Activated CD4-positive, alpha-beta T cell treated with anti-CD3 and anti-CD28 coated beads, Interleukin-2, amount 10 ng/mL, durations not matched to agents 7 days and 5 days (primary cell): ENCODE results near the gene MRPL32. TPM values are rescaled to one million over a fixed set of nuclear protein-coding genes. Genes with fewer than 3 reads are reported as not detected.

Source experiments
- CTCF ChIA-PET: fragments of 350-600 bp; sonication (Branson Sonifier 250); formaldehyde crosslinking; loops from one replicate; lab custom pipeline; 2021; ENCODE audit warnings: antibody characterized with exemption; lab: Charles Lee
- POLR2A ChIA-PET: fragments of 350-600 bp; sonication (Branson Sonifier 250); formaldehyde crosslinking; loops from one replicate; lab custom pipeline; 2021; ENCODE audit warnings: antibody characterized with exemption; lab: Charles Lee
- DNase-seq: peaks from one replicate; pipeline ENCODE4 v3.0.0-alpha.2; 2020
- H3K27ac Mint-ChIP-seq: one replicate; pipeline ENCODE4 v1.8.0; 2021; ENCODE audit warnings: mild to moderate bottlenecking, moderate library complexity, mixed read lengths
- H3K27me3 Mint-ChIP-seq: one replicate; pipeline ENCODE4 v1.8.0; 2021; ENCODE audit warnings: mixed read lengths
- H3K36me3 Mint-ChIP-seq: one replicate; pipeline ENCODE4 v1.8.0; 2021; ENCODE audit warnings: low read depth, mixed read lengths
- H3K4me1 Mint-ChIP-seq: one replicate; pipeline ENCODE4 v1.8.0; 2021; ENCODE audit warnings: mixed read lengths
- H3K4me3 Mint-ChIP-seq: one replicate; pipeline ENCODE4 v1.8.0; 2021; ENCODE audit warnings: mild to moderate bottlenecking, moderate library complexity, mixed read lengths
- H3K9me3 Mint-ChIP-seq: one replicate; pipeline ENCODE4 v1.8.0; 2021; ENCODE audit warnings: mixed read lengths
- total RNA-seq, 2 experiments: library from RNA; stranded (reverse); gene quantifications; one replicate each; pipeline ENCODE4 v1.2.3, GENCODE V29; 2021

MRPL32 gene
- total RNA-seq, 2 experiments from 2014 or later: 50.2 to 50.3 TPM

- peaks cover 2% of the 10 kb centered on the region for H3K27me3 Mint-ChIP-seq
- no peak for DNase-seq
- H3K9me3 Mint-ChIP-seq: no peaks in the 10 kb centered on the region
- H3K4me3 Mint-ChIP-seq: no peak overlapping the region
- H3K36me3 Mint-ChIP-seq: no peaks in the 10 kb centered on the region
- H3K27ac Mint-ChIP-seq: no peak overlapping the region
- H3K4me1 Mint-ChIP-seq: no peaks in the 10 kb centered on the region
- ChIA-PET POLR2A (no interaction called here), CTCF (no interaction called here)
These were observed 47.9 kb downstream of the MRPL32 start for GRCh38 chr7:42980084-42980483.

DNA sequence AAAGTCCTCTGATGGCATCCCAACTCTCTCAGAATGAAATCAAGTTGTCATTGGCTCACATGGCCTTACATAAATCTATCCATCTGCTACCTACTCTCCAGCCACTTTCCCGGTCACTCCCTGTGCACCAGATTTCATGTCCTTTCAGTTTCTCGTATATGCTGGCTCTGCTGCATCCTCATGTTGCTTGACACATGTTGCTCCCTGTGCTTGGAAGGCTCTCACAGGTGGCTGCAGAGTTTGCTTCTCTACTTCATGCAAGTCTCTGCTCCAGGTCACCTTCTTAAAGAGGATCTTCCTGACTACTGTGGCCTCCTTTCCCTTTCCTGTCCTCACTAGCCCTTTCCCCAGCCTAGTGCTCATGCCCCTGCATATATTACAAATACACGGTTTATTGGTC lies 48.3 kb downstream of the MRPL32 start:
- Mint-ChIP-seq H3K4me3 (no peak overlapping the region), H3K36me3 (no peaks in the 10 kb centered on the region), H3K27me3 (peaks cover 2% of the 10 kb centered on the region)

GRCh38 chr7:42981601-42982000 lies 49.4 kb downstream of the MRPL32 start:
- H3K36me3 Mint-ChIP-seq: no peaks in the 10 kb centered on the region
- no peaks in the 10 kb centered on the region for H3K9me3 Mint-ChIP-seq
- no peak overlapping the region for H3K4me3 Mint-ChIP-seq
- no peak overlapping the region for H3K27ac Mint-ChIP-seq
- H3K27me3 Mint-ChIP-seq: peaks cover 2% of the 10 kb centered on the region
- POLR2A ChIA-PET: no interaction called here
- CTCF ChIA-PET: no interaction called here
- no peaks in the 10 kb centered on the region for H3K4me1 Mint-ChIP-seq
- DNase-seq: no peak

More for the DNA sequence above, 48.3 kb downstream of the MRPL32 start:
- H3K27ac Mint-ChIP-seq: no peak overlapping the region
- POLR2A ChIA-PET: no interaction called here
- no peaks in the 10 kb centered on the region for H3K9me3 Mint-ChIP-seq
- no peak for DNase-seq
- H3K4me1 Mint-ChIP-seq: no peaks in the 10 kb centered on the region
- CTCF ChIA-PET: no interaction called here

DNA sequence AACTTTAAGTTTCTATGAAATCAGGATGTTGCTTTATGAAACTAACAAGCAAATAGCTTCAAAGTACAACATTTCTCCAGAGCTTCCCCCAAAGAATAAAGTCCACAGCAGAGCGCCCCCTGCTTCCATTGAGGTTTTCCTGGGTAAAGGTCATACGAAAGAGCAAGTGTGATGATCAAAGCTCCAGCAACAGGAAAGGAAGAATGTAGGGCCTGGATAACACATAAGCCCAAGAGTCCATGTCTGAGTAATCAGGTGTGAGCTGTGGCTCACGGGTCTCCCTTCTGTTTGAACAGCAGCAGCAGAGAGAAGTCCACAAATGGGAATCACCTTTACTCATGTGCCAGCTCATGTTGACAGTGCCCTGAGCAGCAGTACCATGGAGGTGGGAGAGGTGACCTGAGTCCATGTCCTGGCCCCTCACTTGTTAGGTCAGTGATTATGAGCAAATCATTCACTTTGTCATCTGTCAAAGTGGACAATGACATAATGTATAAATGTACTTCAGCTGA lies 50.5 kb downstream of the MRPL32 start:
- no peak for DNase-seq
- Mint-ChIP-seq H3K27ac (no peak overlapping the region), H3K36me3 (no peaks in the 10 kb centered on the region), H3K9me3 (no peaks in the 10 kb centered on the region), H3K4me3 (no peak overlapping the region), H3K27me3 (peaks cover 2% of the 10 kb centered on the region), H3K4me1 (no peaks in the 10 kb centered on the region)
- ChIA-PET CTCF (interaction anchor here (1.1 kb wide), 1 partner anchor 11 kb away, joined by 5 read pairs; no protein-coding TSS in a partner anchor), POLR2A (no interaction called here)

- Mint-ChIP-seq H3K4me1 (no peaks in the 10 kb centered on the region), H3K4me3 (no peak overlapping the region), H3K27ac (no peak overlapping the region), H3K27me3 (peaks cover 8% of the 10 kb centered on the region), H3K9me3 (no peaks in the 10 kb centered on the region), H3K36me3 (no peaks in the 10 kb centered on the region)
- no peak for DNase-seq
- ChIA-PET POLR2A (interaction anchor here (0.6 kb wide), 1 partner anchor 41 kb away, joined by 4 read pairs; no protein-coding TSS in a partner anchor), CTCF (no interaction called here)
These were observed 52.0 kb downstream of the MRPL32 start for GRCh38 chr7:42984137-42984536.

DNA sequence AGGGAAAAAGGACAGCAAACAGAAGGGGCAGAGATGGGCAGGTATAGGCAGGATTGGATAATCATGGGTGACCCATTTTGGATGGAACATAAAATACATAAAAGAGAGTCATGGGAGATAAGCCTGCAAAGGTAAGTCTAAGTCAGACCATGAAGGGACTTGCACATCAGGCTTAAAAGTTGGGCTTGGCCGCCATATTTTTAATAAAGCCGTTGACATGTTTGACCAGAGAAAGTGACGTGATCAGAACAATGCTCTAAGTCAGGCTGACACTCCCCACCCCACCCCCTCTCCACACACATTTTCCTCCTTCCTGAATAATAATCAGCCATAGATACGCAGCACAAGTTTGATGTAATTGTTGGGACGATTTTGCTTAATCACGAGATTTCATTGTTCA lies 54.0 kb downstream of the MRPL32 start:
- H3K4me1 Mint-ChIP-seq: no peaks in the 10 kb centered on the region
- CTCF ChIA-PET: no interaction called here
- DNase-seq: no peak
- H3K27me3 Mint-ChIP-seq: peaks cover 11% of the 10 kb centered on the region
- POLR2A ChIA-PET: no interaction called here
- no peaks in the 10 kb centered on the region for H3K36me3 Mint-ChIP-seq
- no peak overlapping the region for H3K4me3 Mint-ChIP-seq
- H3K9me3 Mint-ChIP-seq: no peaks in the 10 kb centered on the region
- no peak overlapping the region for H3K27ac Mint-ChIP-seq

GRCh38 chr7:42986781-42987248 lies 54.6 kb downstream of the MRPL32 start:
- H3K9me3 Mint-ChIP-seq: no peaks in the 10 kb centered on the region
- ChIA-PET POLR2A (no interaction called here), CTCF (no interaction called here)
- H3K4me1 Mint-ChIP-seq: no peaks in the 10 kb centered on the region
- peaks cover 16% of the 10 kb centered on the region for H3K27me3 Mint-ChIP-seq
- no peak overlapping the region for H3K4me3 Mint-ChIP-seq
- DNase-seq: no peak
- no peaks in the 10 kb centered on the region for H3K36me3 Mint-ChIP-seq
- no peak overlapping the region for H3K27ac Mint-ChIP-seq

Other genes starting within 250 kb of the MRPL32 start
- gene C7orf25, start 20.3 kb upstream of the MRPL32 start, total RNA-seq: 1 to 10 TPM; 3.0 to 5.1 TPM
- gene PSMA2, start 202 bp upstream of the MRPL32 start, total RNA-seq: 100 to 1,000 TPM; 104 to 127 TPM
- not detected for gene HECW1, start 180.3 kb downstream of the MRPL32 start, total RNA-seq